ENCODE data around the gene ENHO.
"Not testable (repeated sequence)": the region's sequence is repeated elsewhere in the genome, so short reads cannot be mapped to it uniquely, and the experiment has no call there.

Gene ENHO

DNA sequence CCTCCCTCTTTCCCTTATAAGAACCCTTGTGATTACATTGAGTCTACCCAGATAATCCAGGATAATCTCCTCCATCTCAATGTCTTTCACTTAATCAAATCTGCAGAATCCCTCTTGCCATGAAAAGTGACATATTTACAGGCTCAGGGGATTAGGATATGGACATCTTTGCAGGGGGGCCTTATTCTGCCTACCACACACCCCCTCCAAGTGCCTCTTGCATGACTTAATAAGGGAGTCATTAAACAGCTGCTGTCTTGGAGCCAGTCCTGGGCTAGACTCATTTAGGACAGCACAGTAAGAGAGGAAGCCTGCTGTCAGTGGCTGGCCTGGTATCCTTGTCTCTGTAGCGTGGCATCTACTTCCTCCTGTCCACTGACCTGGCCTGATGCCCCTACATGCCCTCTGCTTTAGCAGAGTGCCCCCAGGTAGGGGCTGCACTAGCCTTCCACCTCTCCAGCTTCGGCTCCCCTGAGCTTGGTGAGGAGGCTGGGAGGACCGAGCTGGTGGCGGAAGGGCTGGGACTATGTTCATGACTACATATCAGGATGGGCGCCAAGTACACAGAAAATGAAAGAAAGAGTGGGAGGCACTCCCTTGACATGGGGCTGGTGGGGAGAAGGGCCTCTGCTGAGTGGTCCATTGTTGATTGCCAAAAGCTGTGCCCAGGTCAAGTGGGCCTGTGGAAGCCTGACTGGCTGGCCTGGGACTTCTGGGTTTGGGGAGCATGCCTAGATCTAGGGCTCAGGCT, 17.2 kb downstream of the ENHO start:
- DNase-seq = no peak

DNA sequence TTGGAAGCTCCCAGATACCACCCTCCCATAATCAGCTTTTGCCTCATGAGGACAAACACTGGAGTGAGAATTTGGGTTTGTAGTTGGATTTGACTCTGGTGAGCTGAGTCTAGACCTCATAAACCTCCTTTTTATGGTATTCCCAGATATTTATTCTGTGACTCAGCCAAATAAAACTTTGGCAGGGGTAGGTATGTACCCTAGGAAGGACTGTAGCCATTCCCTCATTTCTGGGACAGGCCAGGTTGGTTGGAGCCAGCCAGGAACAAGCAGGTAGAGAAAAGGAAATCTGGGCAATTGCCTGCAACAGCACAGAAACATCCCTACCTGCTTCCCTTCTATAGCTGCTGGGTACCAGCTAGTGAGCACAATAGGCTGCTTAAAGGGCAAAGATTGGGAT, 19.4 kb downstream of the ENHO start:
- DNase-seq = no peak

DNA sequence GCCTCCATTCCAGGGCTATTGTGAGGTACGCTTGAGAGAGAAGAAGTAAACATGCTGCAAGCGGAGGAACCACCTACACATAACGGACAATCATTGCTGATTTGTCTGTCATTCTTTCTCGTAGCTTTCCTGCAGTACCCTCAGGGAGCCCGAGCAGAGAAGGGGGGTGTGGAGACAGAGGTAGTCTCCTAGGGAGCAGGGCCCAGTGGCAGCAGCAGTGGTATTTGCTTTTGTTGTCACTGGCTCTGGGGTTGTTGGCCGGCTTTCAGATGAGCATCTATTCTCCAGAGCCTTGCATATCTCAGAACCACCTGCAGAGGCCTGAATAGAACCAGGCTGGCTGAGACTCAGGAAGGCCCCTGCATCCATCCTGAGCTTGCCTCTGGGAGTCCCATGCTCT, 19.9 kb downstream of the ENHO start:
- no peak for DNase-seq

GRCh38 chr9:34502471-34502870, 20.3 kb downstream of the ENHO start:
- no peak for DNase-seq

DNA sequence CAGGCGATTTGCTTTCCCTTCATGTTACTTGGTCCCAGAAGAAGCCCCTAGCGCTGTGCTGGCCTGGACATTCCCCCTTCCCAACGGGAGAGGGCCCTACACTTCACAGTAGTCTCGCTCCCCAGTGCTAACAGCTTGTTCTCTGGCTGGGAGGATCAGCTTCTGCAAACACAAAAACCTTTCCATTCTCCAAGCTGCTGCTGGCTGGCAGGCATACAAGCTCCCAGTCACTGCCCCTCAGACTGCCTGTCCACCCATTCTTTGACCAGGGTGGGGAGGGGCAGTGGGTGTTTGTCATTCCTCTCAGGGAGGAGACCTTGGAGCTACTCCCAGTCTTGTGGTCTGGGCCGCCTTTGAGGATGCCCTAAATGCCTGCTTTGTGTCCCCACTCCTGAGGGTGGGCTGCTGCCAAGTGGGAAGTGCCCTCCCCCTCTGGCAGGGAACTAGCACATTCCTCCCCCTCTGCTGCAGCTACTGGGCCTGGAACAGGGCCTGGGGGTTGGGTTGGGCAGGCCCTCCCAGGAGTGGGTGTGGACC, 20.8 kb downstream of the ENHO start:
- DNase-seq = peak; percentile 36

- DNase-seq = no peak
Measured at GRCh38 chr9:34501372-34501771, 21.4 kb downstream of the ENHO start.

- DNase-seq = peak; percentile 78
Measured at GRCh38 chr9:34500623-34501267, 22.0 kb downstream of the ENHO start.

- DNase-seq = no peak
Measured at GRCh38 chr9:34499076-34499475, 23.7 kb downstream of the ENHO start.

GRCh38 chr9:34498553-34498952, 24.2 kb downstream of the ENHO start:
- DNase-seq = peak; percentile 72

GRCh38 chr9:34496149-34496712, 26.6 kb downstream of the ENHO start:
- DNase-seq = no peak

DNA sequence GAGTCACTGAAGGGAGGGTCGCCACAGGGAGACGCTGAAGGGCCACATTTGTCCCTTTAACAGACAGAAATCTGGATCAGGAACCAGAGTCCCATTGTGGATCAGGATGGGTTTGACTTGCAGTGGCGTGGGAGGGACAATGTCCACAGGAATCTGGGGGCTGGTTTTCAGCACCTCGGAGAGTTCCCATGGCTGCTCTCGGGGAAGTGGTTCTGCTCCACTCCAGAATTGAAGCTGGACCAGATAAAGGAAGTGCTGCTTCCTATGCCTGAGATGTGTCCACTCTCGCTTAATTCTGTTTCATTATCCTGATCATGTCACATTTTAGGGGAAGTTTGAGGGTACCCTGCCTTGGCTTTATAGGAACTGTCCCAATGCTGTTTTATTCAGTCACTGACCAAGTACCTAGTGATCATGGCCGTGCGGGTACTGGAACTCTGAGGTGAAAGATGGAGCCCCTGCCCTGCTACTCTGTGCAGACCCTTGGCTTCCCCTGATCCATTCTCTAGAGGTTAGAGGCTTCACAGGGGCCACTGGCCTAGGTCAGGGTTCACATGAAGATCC, 28.7 kb downstream of the ENHO start:
- no peak for DNase-seq

DNA sequence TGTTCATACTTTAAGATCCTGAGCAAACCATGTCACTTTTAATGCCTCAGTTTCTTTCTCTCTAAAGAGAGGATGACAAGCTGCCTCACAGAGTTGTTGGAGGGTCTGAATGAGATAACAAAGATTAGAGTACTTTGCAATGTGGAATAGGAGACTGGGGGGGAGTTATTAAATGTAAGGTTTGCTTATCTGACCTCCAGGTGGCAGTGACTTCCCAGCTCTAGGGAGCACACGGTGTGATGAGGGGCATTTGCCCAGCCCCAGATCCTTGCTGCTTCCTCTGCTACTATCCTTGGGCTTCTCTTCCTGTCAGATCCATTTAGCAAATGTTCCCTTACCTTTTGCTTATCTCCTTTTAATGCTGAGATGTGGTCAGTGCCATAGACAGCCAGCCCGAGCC, 30.7 kb downstream of the ENHO start:
- DNase-seq = no peak

GRCh38 chr9:34491596-34491995, 31.2 kb downstream of the ENHO start:
- no peak for DNase-seq

DNA sequence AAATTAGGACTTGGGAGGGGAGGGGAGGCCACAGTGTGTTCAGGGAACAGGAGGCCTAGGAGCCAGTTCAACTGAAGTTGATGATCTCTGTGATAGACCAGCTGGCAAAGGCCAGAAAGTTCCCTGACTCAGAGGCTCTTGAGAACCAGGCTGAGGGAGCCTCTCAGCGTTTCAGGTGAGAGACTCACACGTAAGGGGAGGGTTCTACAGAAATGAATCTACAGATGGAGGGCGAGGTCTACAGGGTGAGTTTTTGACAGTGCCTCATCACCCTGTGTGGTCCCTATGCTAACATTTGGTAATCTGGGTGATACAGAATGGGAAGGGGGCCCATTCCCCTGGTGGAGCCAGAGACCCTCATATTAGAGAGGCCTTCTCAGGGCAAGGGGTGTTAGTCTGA, 32.0 kb downstream of the ENHO start:
- no peak for DNase-seq

DNA sequence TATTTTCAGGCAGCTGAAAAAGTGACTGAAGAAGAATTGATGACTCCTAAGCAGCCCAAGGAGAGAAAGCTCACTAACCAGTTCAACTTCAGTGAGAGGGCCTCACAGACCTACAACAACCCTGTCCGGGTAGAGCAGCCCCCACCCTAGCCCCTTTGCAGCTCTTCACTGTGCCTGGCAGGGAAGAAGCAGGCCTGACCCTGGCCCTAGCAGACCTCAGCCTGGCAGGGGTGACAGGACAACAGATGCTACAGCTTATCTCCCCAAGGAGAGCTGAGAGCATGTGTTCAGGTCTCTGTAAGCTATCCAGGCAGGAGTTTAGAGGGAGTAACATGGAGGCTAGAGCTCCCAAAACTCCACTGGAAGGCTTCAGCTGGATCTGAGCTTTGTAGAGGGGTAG, 32.4 kb downstream of the ENHO start:
- no peak for DNase-seq

GRCh38 chr9:34486572-34486971, 36.2 kb downstream of the ENHO start:
- no peak for DNase-seq

DNA sequence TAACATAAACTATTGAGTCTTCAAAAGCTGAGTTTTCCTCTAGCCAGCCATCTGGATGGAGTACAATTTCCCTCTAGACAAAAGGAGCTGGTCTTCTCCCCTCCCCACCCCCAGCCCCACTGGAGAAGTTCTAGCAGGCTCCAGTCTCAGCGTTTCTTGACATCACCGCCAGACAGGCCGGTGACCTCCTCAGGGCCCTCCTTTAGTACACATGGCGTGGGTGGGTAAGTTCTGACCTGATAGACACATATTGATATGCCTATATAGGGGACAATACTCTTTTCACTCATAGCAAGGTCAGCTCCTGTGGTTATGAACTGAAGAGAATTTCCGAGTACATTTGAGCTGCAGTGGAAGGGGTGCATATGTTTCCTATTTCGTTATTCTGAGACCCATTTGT, 37.0 kb downstream of the ENHO start:
- DNase-seq = no peak

DNA sequence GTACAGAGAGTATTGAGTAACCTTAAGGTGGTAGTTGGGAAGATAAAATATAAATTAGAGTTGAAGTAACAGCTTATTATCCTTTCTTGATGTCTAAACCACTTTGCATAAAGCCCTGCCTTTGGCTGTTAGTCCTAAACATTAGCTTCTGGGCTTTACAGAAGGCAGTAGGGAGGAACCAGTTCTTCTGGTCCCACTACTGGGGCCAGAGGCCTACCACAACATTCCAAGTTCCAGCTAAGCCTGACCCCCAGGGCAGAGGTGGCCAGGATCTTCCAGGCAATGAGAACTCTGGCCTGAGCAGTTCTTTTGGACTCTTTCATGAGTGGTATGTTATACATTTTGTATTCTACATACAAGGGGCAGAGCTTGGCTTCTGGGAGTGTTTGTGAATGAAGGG, 38.1 kb downstream of the ENHO start:
- no peak for DNase-seq

GRCh38 chr9:34482746-34483145, 40.0 kb downstream of the ENHO start:
- DNase-seq = not testable (repeated sequence)

- DNase-seq = not testable (repeated sequence)
Measured at GRCh38 chr9:34481620-34482019, 41.2 kb downstream of the ENHO start.

GRCh38 chr9:34479431-34479866, 43.3 kb downstream of the ENHO start:
- DNase-seq = peak; percentile 23

- no peak for DNase-seq
Measured at GRCh38 chr9:34477541-34477940, 45.2 kb downstream of the ENHO start.

- no peak for DNase-seq
Measured at GRCh38 chr9:34475097-34475496, 47.7 kb downstream of the ENHO start.
